HL-60 (cell line): Measurements from ENCODE around the gene RBFOX1.

Experiments
- CTCF ChIP-seq: IDR thresholded peaks from one replicate; pipeline ENCODE4 v1.5.1; 2011; ENCODE audit warnings: low read length, control low read depth, inconsistent platforms; ENCODE audit not compliant: insufficient read depth
- POLR2AphosphoS5 ChIP-seq: IDR thresholded peaks from 2 replicates; pipeline ENCODE4 v1.6.1; 2012; ENCODE audit warnings: low read depth

- TF ChIP-seq CTCF (no peak), POLR2AphosphoS5 (no peak)
Observed at GRCh38 chr16:7452090-7452489, 119.4 kb downstream of the RBFOX1 start.
